ACC112 (cell line): ENCODE measurements around the gene SPACDR.
A peak's percentile ranks its signal among the peaks of the same experiment; 100 is the strongest.

Experiments
- H2AFZ ChIP-seq: fragments of 200-600 bp; sonication (generic); one replicate; pipeline ENCODE4 v1.6.0; 2017; ENCODE audit warnings: antibody characterized with exemption, low read length; ENCODE audit not compliant: unreplicated experiment
- H3K27ac ChIP-seq: fragments of 200-600 bp; sonication (generic); 2 replicates; pipeline ENCODE4 v1.5.1; 2014; ENCODE audit warnings: low read depth, mild to moderate bottlenecking, antibody characterized with exemption, low read length, moderate library complexity
- H3K27me3 ChIP-seq: fragments of 200-600 bp; sonication (generic); 2 replicates; pipeline ENCODE4 v1.6.1; 2014; ENCODE audit warnings: mild to moderate bottlenecking, antibody characterized with exemption, low read length, moderate library complexity, mixed read lengths; ENCODE audit not compliant: insufficient read depth
- H3K36me3 ChIP-seq: fragments of 200-600 bp; sonication (generic); 2 replicates; pipeline ENCODE4 v1.6.1; 2016; ENCODE audit warnings: mild to moderate bottlenecking, antibody characterized with exemption, low read length, moderate library complexity, mixed read lengths; ENCODE audit not compliant: insufficient read depth
- H3K4me1 ChIP-seq: fragments of 200-600 bp; sonication (generic); one replicate; pipeline ENCODE4 v1.6.1; 2016; ENCODE audit warnings: low read length, mixed read lengths; ENCODE audit not compliant: insufficient read depth, unreplicated experiment, control insufficient read depth
- H3K4me3 ChIP-seq: fragments of 200-600 bp; sonication (generic); 2 replicates; pipeline ENCODE4 v1.5.1; 2014; ENCODE audit warnings: mild to moderate bottlenecking, low read depth, low read length
- H3K79me2 ChIP-seq: fragments of 200-600 bp; sonication (generic); one replicate; pipeline ENCODE4 v1.6.0; 2016; ENCODE audit warnings: low read length; ENCODE audit not compliant: control insufficient read depth, unreplicated experiment, insufficient read depth

The SPACDR gene

GRCh38 chr7:100483722-100484672, 19.9 kb upstream of the SPACDR start, which contains the start of gene NYAP1:
Gene NYAP1, plus strand, starts transcription at chr7:100483927. Its CDS starts 1,385 bp downstream, at chr7:100485312.
- Histone ChIP-seq H3K36me3 (no peaks in the 10 kb centered on the region), H3K4me3 (peak within 1 kb of the TSS; percentile 81), H3K27ac (peak within 1 kb of the TSS; percentile 44; the same call in 1 of the 2 replicates), H2AFZ (peak within 1 kb of the TSS; percentile 91), H3K4me1 (peaks cover 24% of the 10 kb centered on the region), H3K79me2 (peaks cover 5% of the 10 kb centered on the region), H3K27me3 (no peaks in the 10 kb centered on the region)

GRCh38 chr7:100483090-100483721, 19.1 kb upstream of the SPACDR start:
- H3K27ac ChIP-seq, result no peak overlapping the region
- H3K4me1 ChIP-seq, result peaks cover 24% of the 10 kb centered on the region
- peak overlapping the region; percentile 91 for H2AFZ ChIP-seq
- no peaks in the 10 kb centered on the region for H3K36me3 ChIP-seq
- peaks cover 13% of the 10 kb centered on the region for H3K79me2 ChIP-seq
- H3K27me3 ChIP-seq, result no peaks in the 10 kb centered on the region
- H3K4me3 ChIP-seq, result peak overlapping the region; percentile 81

- Histone ChIP-seq H3K36me3 (no peaks in the 10 kb centered on the region), H3K27ac (no peak overlapping the region), H3K27me3 (no peaks in the 10 kb centered on the region), H2AFZ (peak overlapping the region; percentile 91), H3K79me2 (peaks cover 17% of the 10 kb centered on the region), H3K4me1 (peaks cover 24% of the 10 kb centered on the region), H3K4me3 (peak overlapping the region; percentile 81)
Observed at GRCh38 chr7:100482728-100483089, 18.6 kb upstream of the SPACDR start.

- H2AFZ ChIP-seq, result no peak overlapping the region
- peaks cover 30% of the 10 kb centered on the region for H3K79me2 ChIP-seq
- H3K4me3 ChIP-seq, result no peak overlapping the region
- H3K4me1 ChIP-seq, result peaks cover 31% of the 10 kb centered on the region
- H3K36me3 ChIP-seq, result no peaks in the 10 kb centered on the region
- no peak overlapping the region for H3K27ac ChIP-seq
- no peaks in the 10 kb centered on the region for H3K27me3 ChIP-seq
Observed at GRCh38 chr7:100481466-100481865, 17.4 kb upstream of the SPACDR start.

GRCh38 chr7:100478958-100479660, 15.0 kb upstream of the SPACDR start, which contains the start of gene TSC22D4:
Gene TSC22D4, minus strand, starts transcription at chr7:100479214. Its CDS starts 1,176 bp downstream, at chr7:100478038.
- H3K4me1 ChIP-seq, result peaks cover 22% of the 10 kb centered on the region
- H3K27me3 ChIP-seq, result no peaks in the 10 kb centered on the region
- peak within 1 kb of the TSS; percentile 90 for H3K4me3 ChIP-seq
- peaks cover 47% of the 10 kb centered on the region for H3K79me2 ChIP-seq
- H2AFZ ChIP-seq, result peak within 1 kb of the TSS; percentile 58
- no peaks in the 10 kb centered on the region for H3K36me3 ChIP-seq
- peak within 1 kb of the TSS; percentile 44 for H3K27ac ChIP-seq

- no peak overlapping the region for H2AFZ ChIP-seq
- no peaks in the 10 kb centered on the region for H3K36me3 ChIP-seq
- H3K4me3 ChIP-seq, result peak overlapping the region; percentile 90
- no peaks in the 10 kb centered on the region for H3K27me3 ChIP-seq
- peaks cover 26% of the 10 kb centered on the region for H3K4me1 ChIP-seq
- peaks cover 47% of the 10 kb centered on the region for H3K79me2 ChIP-seq
- peak overlapping the region; percentile 30; the same call in 1 of the 2 replicates for H3K27ac ChIP-seq
Observed at GRCh38 chr7:100477871-100478267, 13.8 kb upstream of the SPACDR start.

GRCh38 chr7:100476903-100477870, 13.1 kb upstream of the SPACDR start:
- Histone ChIP-seq H3K27me3 (no peaks in the 10 kb centered on the region), H3K79me2 (peaks cover 49% of the 10 kb centered on the region), H3K4me3 (peak overlapping the region; percentile 90), H3K27ac (peak overlapping the region; percentile 19; the same call in 1 of the 2 replicates), H3K4me1 (peaks cover 32% of the 10 kb centered on the region), H3K36me3 (no peaks in the 10 kb centered on the region), H2AFZ (no peak overlapping the region)

- Histone ChIP-seq H3K36me3 (no peaks in the 10 kb centered on the region), H3K4me3 (peak overlapping the region; percentile 90), H3K27me3 (no peaks in the 10 kb centered on the region), H2AFZ (no peak overlapping the region), H3K79me2 (peaks cover 53% of the 10 kb centered on the region), H3K4me1 (peaks cover 35% of the 10 kb centered on the region), H3K27ac (peak overlapping the region; percentile 34)
Observed at GRCh38 chr7:100476101-100476780, 12.2 kb upstream of the SPACDR start.

- H3K27ac ChIP-seq, result peak overlapping the region; percentile 34
- H3K4me3 ChIP-seq, result peak overlapping the region; percentile 90
- H3K27me3 ChIP-seq, result no peaks in the 10 kb centered on the region
- peaks cover 53% of the 10 kb centered on the region for H3K79me2 ChIP-seq
- H2AFZ ChIP-seq, result no peak overlapping the region
- peaks cover 35% of the 10 kb centered on the region for H3K4me1 ChIP-seq
- no peaks in the 10 kb centered on the region for H3K36me3 ChIP-seq
Observed at GRCh38 chr7:100475549-100475948, 11.5 kb upstream of the SPACDR start.
